HG02678 (cell line): Measurements from ENCODE around the gene DCTD.

Experiments
- ATAC-seq: cut with Tn5 transposase; IDR thresholded peaks from one replicate; pipeline ENCODE4 v1.9.1; 2021; ENCODE audit warnings: mild to moderate bottlenecking, moderate library complexity; ENCODE audit not compliant: unreplicated experiment

DCTD gene

GRCh38 chr4:182843808-182844325 is 73.3 kb downstream of the DCTD start:
- ATAC-seq, result no peak

DNA sequence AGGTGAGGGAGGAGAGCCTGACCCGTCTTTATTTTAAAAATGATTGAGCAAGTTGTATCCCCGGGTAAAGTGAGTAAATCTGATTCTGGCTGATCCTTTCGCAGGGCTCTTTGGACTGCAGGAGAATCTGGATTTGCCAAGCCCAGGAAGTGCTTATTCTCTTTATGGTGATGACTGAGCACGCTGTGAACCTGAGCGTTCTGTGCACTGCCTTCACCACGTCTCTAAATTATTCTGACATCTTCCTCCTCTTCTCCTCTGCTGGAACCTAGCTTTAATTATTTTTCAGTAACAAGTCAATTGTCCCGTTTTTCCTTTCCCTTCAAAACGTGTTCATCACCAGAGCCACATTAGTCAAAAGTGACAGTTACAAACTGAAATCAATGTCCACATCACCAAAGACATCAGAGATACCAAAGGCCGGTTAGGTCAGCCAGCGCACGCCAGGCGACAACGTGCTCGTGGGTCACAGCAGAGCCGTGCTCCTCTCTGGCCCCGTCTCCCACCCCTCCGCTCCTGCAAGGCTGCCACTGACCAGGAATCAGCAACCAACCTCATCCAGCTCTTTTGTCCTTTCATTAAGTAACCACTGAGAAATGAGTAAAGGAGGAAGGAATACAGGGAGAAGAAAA is 74.3 kb downstream of the DCTD start:
- ATAC-seq, result no peak

- ATAC-seq, result no peak
Observed at GRCh38 chr4:182842104-182842600, 75.0 kb downstream of the DCTD start.

DNA sequence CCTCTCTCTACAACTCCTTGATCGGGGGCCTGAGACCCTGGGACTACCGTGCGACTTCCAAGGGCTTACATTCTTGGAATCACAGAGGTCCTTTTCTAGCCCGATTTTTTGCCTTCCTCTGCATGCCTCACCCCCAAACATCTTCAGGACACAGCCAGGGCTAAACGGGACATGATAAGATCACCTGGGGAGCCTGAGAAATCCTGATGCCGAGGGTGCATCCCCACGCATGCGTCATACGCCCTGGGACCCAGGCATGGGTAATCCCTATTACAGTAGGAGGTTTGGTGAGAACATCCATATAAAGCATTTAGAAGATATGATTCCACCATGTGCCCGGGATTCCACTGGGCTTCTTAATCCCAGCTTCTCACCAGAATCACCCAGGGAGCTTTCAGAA is 77.1 kb downstream of the DCTD start:
- ATAC-seq, result no peak
